ENCODE data around the gene ZFHX2.
A peak's percentile ranks its signal among the peaks of the same experiment; 100 is the strongest.

ZFHX2 gene

DNA sequence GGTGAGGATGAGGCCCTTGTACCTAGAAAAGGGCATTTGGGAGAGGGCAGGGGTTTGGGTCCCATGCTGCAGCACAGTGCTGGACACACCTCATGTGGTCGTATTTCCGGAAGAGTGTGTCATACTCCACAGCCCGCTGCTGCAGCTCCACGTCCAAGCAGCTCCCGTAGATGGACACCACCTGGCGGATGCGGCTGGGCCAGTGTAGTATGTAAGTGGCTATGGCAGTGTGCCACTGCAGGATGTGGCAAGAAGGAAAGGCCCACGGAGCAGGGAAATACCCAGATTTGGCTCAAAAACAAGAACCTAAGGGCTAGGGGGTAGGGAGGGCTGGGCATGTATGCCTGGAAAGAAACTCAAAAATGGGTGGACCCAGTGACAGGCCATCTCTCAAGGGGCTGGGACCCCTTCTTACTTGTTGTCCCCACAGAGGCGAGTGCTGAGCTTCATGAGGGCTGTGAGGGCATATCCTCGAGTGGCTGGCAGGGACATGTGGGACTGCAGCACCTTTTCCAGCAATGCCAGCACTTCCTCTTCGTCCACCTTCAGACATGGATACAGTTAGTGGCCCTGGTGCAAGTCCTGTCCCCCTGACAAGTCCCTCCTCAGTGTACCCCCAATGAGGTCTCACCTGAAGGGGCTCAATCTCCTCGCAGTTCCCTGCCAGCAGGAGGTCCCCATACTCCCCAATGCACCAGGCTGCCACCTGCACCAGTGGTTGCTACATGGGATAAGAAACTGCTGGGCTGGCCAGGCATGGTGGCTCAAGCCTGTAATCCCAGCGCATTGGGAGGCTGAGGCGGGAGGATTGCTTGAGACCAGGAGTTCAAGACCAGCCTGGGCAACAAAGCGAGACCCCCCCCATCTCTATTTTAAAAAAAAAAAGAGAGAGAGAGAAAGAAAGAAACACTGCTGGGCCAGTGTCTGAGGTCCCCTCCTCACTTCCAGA is 10.6 kb upstream of the ZFHX2 start:
- TF ChIP-seq YY1 (IDR thresholded peaks at IDR 0.05; ENCODE audit: low read depth) (no peak), TEAD4 (IDR thresholded peaks at IDR 0.05) (no peak), FOXM1 (IDR thresholded peaks at IDR 0.05; ENCODE audit: borderline replicate concordance, low read depth) (no peak), NFIC (IDR thresholded peaks at IDR 0.05) (no peak), TAF1 (IDR thresholded peaks at IDR 0.05; ENCODE audit: low read depth) (no peak), TCF12 (IDR thresholded peaks at IDR 0.05; ENCODE audit: low read depth) (no peak), ZBTB7A (IDR thresholded peaks at IDR 0.05; ENCODE audit: low read depth) (no peak), EGR1 (IDR thresholded peaks at IDR 0.05) (no peak), EP300 (IDR thresholded peaks at IDR 0.05; ENCODE audit: borderline replicate concordance) (no peak)

DNA sequence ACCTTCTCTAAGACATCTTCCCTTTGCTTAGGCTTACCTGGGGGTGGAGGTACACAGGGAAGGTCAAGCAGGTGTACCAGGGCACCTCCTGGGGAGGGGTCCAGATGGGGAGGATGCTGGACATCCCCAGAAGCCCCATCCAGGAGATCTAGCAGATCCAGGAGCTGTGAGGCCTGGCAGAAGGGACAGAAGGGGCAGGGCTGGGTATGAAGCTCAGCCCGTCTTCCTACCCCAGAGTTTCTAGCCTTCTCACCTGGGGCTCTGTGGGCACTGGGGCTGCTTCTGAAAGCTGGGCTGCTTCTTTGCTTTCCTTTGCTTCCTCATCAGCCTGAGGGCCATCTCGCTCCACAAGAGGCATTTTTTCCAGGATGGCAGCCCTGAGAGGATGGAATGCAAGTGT is 9.7 kb upstream of the ZFHX2 start:
- TF ChIP-seq, protein P1, sequence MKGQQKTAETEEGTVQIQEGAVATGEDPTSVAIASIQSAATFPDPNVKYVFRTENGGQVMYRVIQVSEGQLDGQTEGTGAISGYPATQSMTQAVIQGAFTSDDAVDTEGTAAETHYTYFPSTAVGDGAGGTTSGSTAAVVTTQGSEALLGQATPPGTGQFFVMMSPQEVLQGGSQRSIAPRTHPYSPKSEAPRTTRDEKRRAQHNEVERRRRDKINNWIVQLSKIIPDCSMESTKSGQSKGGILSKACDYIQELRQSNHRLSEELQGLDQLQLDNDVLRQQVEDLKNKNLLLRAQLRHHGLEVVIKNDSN (IDR thresholded peaks at IDR 0.05): no peak
- TF ChIP-seq ZBTB7A (IDR thresholded peaks at IDR 0.05; ENCODE audit: low read depth) (no peak), RAD21 (IDR thresholded peaks at IDR 0.05; ENCODE audit: low read depth) (no peak), EP300 (IDR thresholded peaks at IDR 0.05; ENCODE audit: borderline replicate concordance) (no peak), YY1 (IDR thresholded peaks at IDR 0.05; ENCODE audit: low read depth) (no peak), CEBPB (IDR thresholded peaks at IDR 0.05) (no peak), CREB1 (IDR thresholded peaks at IDR 0.05; ENCODE audit: low read depth) (no peak), EGR1 (IDR thresholded peaks at IDR 0.05) (no peak), TAF1 (IDR thresholded peaks at IDR 0.05; ENCODE audit: low read depth) (no peak), FOXM1 (IDR thresholded peaks at IDR 0.05; ENCODE audit: borderline replicate concordance, low read depth) (no peak), TEAD4 (IDR thresholded peaks at IDR 0.05) (no peak), TCF12 (IDR thresholded peaks at IDR 0.05; ENCODE audit: low read depth) (no peak), NFIC (IDR thresholded peaks at IDR 0.05) (no peak)
- TF ChIP-seq, protein P2, sequence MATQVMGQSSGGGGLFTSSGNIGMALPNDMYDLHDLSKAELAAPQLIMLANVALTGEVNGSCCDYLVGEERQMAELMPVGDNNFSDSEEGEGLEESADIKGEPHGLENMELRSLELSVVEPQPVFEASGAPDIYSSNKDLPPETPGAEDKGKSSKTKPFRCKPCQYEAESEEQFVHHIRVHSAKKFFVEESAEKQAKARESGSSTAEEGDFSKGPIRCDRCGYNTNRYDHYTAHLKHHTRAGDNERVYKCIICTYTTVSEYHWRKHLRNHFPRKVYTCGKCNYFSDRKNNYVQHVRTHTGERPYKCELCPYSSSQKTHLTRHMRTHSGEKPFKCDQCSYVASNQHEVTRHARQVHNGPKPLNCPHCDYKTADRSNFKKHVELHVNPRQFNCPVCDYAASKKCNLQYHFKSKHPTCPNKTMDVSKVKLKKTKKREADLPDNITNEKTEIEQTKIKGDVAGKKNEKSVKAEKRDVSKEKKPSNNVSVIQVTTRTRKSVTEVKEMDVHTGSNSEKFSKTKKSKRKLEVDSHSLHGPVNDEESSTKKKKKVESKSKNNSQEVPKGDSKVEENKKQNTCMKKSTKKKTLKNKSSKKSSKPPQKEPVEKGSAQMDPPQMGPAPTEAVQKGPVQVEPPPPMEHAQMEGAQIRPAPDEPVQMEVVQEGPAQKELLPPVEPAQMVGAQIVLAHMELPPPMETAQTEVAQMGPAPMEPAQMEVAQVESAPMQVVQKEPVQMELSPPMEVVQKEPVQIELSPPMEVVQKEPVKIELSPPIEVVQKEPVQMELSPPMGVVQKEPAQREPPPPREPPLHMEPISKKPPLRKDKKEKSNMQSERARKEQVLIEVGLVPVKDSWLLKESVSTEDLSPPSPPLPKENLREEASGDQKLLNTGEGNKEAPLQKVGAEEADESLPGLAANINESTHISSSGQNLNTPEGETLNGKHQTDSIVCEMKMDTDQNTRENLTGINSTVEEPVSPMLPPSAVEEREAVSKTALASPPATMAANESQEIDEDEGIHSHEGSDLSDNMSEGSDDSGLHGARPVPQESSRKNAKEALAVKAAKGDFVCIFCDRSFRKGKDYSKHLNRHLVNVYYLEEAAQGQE (IDR thresholded peaks at IDR 0.05; ENCODE audit: low read depth): no peak
- TF ChIP-seq, protein P3, sequence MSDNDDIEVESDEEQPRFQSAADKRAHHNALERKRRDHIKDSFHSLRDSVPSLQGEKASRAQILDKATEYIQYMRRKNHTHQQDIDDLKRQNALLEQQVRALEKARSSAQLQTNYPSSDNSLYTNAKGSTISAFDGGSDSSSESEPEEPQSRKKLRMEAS (IDR thresholded peaks at IDR 0.05): no peak

DNA sequence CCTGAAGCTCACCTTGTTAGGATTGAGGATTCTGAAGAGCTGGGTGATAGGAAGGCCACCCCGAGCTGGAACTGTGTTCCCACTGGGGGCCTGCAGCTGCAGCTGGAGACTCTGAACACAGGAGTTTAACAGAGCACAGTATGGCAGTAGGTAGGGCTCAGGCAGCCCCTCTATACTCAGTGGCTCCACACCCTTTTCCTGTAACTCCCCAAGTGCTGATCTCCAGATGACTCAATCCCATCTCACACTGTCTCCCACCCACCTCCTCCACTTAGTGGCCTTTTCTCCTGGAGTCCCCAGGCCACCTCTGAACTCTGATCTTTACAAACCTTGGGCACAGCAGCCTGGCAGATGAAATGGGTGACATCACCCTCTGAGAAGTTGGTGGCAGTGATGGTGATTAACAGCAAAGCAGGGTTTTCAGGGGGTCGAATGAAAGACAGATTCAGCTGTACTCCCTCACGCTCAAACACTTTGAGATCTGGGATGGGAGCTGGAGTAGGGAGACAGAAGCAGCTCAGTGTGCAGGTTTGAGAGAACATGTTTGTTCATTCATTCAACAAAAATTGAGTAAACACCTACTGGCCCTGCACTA is 8.5 kb upstream of the ZFHX2 start:
- TF ChIP-seq, protein P2 (IDR thresholded peaks at IDR 0.05; ENCODE audit: low read depth): no peak
- TF ChIP-seq EGR1 (IDR thresholded peaks at IDR 0.05) (no peak), TEAD4 (IDR thresholded peaks at IDR 0.05) (no peak), ZBTB7A (IDR thresholded peaks at IDR 0.05; ENCODE audit: low read depth) (no peak), TAF1 (IDR thresholded peaks at IDR 0.05; ENCODE audit: low read depth) (no peak), FOXM1 (IDR thresholded peaks at IDR 0.05; ENCODE audit: borderline replicate concordance, low read depth) (no peak), NFIC (IDR thresholded peaks at IDR 0.05) (no peak), CEBPB (IDR thresholded peaks at IDR 0.05) (no peak), RAD21 (IDR thresholded peaks at IDR 0.05; ENCODE audit: low read depth) (no peak), CREB1 (IDR thresholded peaks at IDR 0.05; ENCODE audit: low read depth) (no peak), YY1 (IDR thresholded peaks at IDR 0.05; ENCODE audit: low read depth) (no peak), EP300 (IDR thresholded peaks at IDR 0.05; ENCODE audit: borderline replicate concordance) (no peak), TCF12 (IDR thresholded peaks at IDR 0.05; ENCODE audit: low read depth) (no peak)
- TF ChIP-seq, protein P3 (IDR thresholded peaks at IDR 0.05): no peak
- TF ChIP-seq, protein P1 (IDR thresholded peaks at IDR 0.05): no peak

DNA sequence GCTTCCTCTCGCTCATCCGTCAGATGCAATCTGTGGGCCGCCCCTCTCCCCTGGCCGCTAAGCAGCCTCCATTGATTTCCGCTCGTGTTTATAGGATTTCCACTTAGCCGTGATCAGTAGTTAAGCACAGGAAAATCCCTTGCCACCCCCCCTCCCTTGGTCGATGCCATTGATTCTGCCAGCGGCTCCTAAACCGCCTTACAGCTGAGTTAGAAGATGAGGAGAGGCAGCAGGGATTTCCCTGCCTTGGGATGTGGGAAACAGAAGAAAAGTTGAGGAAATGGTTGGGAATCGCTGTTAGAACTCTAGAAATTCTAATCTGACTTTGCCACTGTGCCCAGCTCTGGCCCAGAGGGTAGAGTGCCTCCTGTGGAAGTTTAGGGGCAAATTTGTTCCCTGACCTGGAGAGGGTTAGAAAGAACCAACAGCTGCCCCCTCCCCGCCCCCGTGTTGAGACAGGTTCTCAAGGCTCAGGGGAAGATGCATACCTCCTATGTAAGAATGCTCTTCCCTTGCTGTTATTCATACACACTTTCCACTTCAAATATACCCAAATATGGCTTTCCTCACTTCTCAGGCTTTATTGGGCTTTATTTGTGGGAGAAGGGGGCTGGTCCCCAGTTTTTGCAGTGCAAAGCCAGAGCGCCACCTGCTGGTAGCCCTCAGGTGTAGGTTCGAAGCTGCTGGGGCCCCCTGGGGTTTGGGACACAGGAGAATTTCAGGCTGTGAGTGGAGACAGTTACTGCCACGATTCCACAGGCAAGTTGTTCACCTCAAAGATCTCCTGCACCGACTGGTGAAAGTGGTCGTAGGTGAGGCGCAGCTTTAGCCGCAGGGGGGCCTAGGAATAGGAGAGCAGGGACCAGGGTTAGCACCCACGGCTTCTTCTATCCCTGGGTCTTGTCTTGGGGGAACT is 7.7 kb upstream of the ZFHX2 start:
- peak; percentile 62 for TF ChIP-seq RAD21 (IDR thresholded peaks at IDR 0.05; ENCODE audit: low read depth)
- no peak for TF ChIP-seq TEAD4 (IDR thresholded peaks at IDR 0.05)
